GM12878 (cell line): ENCODE measurements around the gene FAAP100. TPM values are rescaled to one million over a fixed set of nuclear protein-coding genes. Genes with fewer than 3 reads are reported as not detected.

Experiments used
- ATAC-seq: fragments of 200-7000 bp; cut with Tn5 transposase; 3 replicates; pipeline ENCODE4 v1.9.1; 2020; ENCODE audit warnings: mild to moderate bottlenecking, moderate library complexity
- BruUV-seq: library from RNA; stranded (reverse); fragments of 400-500 nt; replicated peaks from 2 replicates; lab custom pipeline; 2021; lab: Mats Ljungman, UMichigan
- CTCF ChIA-PET: fragments of 300-600 bp; sonication (Branson Sonifier 250); formaldehyde crosslinking; extraction: SDS; loops from one replicate; lab custom pipeline; 2021; ENCODE audit warnings: inconsistent platforms; lab: Yijun Ruan, JAX
- POLR2A ChIA-PET: fragments of 350-600 bp; formaldehyde crosslinking; extraction: SDS; loops from one replicate; lab custom pipeline; 2021; ENCODE audit warnings: inconsistent platforms; lab: Charles Lee
- RAD21 ChIA-PET: fragments of 300-600 bp; sonication (Branson Sonifier 250); formaldehyde crosslinking; loops from one replicate; lab custom pipeline; 2023; ENCODE audit warnings: antibody characterized with exemption; ENCODE audit not compliant: unreplicated experiment; lab: Charles Lee
- SMC1A ChIA-PET: fragments of 300-600 bp; sonication (Branson Sonifier 250); formaldehyde crosslinking; loops from one replicate; lab custom pipeline; 2023; ENCODE audit not compliant: unreplicated experiment, uncharacterized antibody; lab: Charles Lee
- DNase-seq: peaks from one replicate; pipeline ENCODE4 v3.0.0-alpha.2; 2011; ENCODE audit warnings: low read depth, low spot score
- FAIRE-seq: peaks from 3 replicates; lab custom pipeline; 2011; peaks lifted over from hg19 to GRCh38; lab: Jason Lieb, UNC
- H2AFZ ChIP-seq: 2 replicates; pipeline ENCODE4 v1.6.0; 2011; ENCODE audit warnings: low read depth, low read length, control low read depth; ENCODE audit not compliant: control insufficient read depth
- H3K27ac ChIP-seq: 2 replicates; pipeline ENCODE4 v1.5.1; 2011; ENCODE audit warnings: control low read depth; ENCODE audit not compliant: control insufficient read depth, insufficient read depth
- H3K27me3 ChIP-seq, 2 experiments: replicated peaks in 1 of 2; 2 replicates each; pipeline versions ENCODE4 v1.6.0 to v1.6.1; 2011; ENCODE audit warnings: low read length in 1 of 2; ENCODE audit not compliant: control insufficient read depth in 2 of 2, insufficient read depth in 2 of 2
- H3K36me3 ChIP-seq, 2 experiments: 2 replicates each; pipeline ENCODE4 v1.5.1; 2011; ENCODE audit warnings: low read length in 1 of 2; ENCODE audit not compliant: control insufficient read depth in 2 of 2, insufficient read depth in 2 of 2
- H3K4me1 ChIP-seq: 2 replicates; pipeline ENCODE4 v1.6.1; 2011; ENCODE audit warnings: mild to moderate bottlenecking, low read length, moderate library complexity, mixed read lengths; ENCODE audit not compliant: control insufficient read depth, insufficient read depth
- H3K4me2 ChIP-seq: 2 replicates; pipeline ENCODE4 v1.6.0; 2011; ENCODE audit warnings: control low read depth; ENCODE audit not compliant: control insufficient read depth, insufficient read depth
- H3K4me3 ChIP-seq: fragments of 200-600 bp; sonication (generic); 2 replicates; pipeline ENCODE4 v1.5.1; 2016
- H3K79me2 ChIP-seq: 2 replicates; pipeline ENCODE4 v1.6.0; 2011; ENCODE audit warnings: low read length; ENCODE audit not compliant: control insufficient read depth, insufficient read depth
- H3K9ac ChIP-seq: 2 replicates; pipeline ENCODE4 v1.8.0; 2011; ENCODE audit warnings: low read length, control low read depth, mixed read lengths; ENCODE audit not compliant: control insufficient read depth, insufficient read depth
- H3K9me3 ChIP-seq: replicated peaks from 3 replicates; pipeline ENCODE4 v1.5.1; 2011; ENCODE audit warnings: mild to moderate bottlenecking, low read length; ENCODE audit not compliant: control insufficient read depth, insufficient read depth
- H4K20me1 ChIP-seq: 2 replicates; pipeline ENCODE4 v1.6.0; 2011; ENCODE audit not compliant: control insufficient read depth, insufficient read depth
- BRCA1 ChIP-seq: IDR thresholded peaks from 2 replicates; pipeline ENCODE4 v1.6.1; 2011; ENCODE audit warnings: low read depth, low read length, improper control_type of control experiment
- CBX3 ChIP-seq: fragments of 200-600 bp; sonication (generic); IDR thresholded peaks from 2 replicates; pipeline ENCODE4 v1.6.1; 2016; ENCODE audit warnings: low read depth, borderline replicate concordance
- CEBPB ChIP-seq, 2 experiments: fragments of 150-350 bp in 1 of 2; IDR thresholded peaks; 2 replicates each; pipeline ENCODE4 v1.6.1; 2012 to 2014; ENCODE audit warnings: low read depth in 2 of 2, low read length in 2 of 2, borderline replicate concordance in 1 of 2, inconsistent platforms in 1 of 2
- FOS ChIP-seq: IDR thresholded peaks from 3 replicates; pipeline ENCODE4 v1.6.1; 2011; ENCODE audit warnings: borderline replicate concordance; ENCODE audit not compliant: insufficient read length; ENCODE audit errors: extremely low read depth
- FOXM1 ChIP-seq: IDR thresholded peaks from 2 replicates; pipeline ENCODE4 v1.6.1; 2012; ENCODE audit warnings: low read depth, mild to moderate bottlenecking, inconsistent platforms, low read length, moderate library complexity
- GABPA ChIP-seq: IDR thresholded peaks from 2 replicates; pipeline ENCODE4 v1.6.1; 2014; ENCODE audit warnings: antibody characterized with exemption, low read depth, mild to moderate bottlenecking, inconsistent platforms
- GATAD2B ChIP-seq: fragments of 450-650 bp; conservative IDR thresholded peaks from 2 replicates; pipeline ENCODE4 v1.6.1; 2017; ENCODE audit warnings: low read depth, mild to moderate bottlenecking, moderate library complexity
- IKZF2 ChIP-seq, 2 experiments: fragments of 450-650 bp; IDR thresholded peaks; 2 replicates each; pipeline ENCODE4 v1.6.1; 2017; ENCODE audit warnings: mild to moderate bottlenecking in 2 of 2, moderate library complexity in 2 of 2
- LARP7 ChIP-seq: fragments of 450-650 bp; IDR thresholded peaks from 2 replicates; pipeline ENCODE4 v1.6.1; 2017; ENCODE audit warnings: mild to moderate bottlenecking
- SMARCA5 ChIP-seq: fragments of 450-650 bp; IDR thresholded peaks from 2 replicates; pipeline ENCODE4 v1.6.1; 2017; ENCODE audit warnings: mild to moderate bottlenecking
- ZNF217 ChIP-seq: fragments of 450-650 bp; IDR thresholded peaks from 2 replicates; pipeline ENCODE4 v1.6.1; 2017; ENCODE audit warnings: antibody characterized with exemption, mild to moderate bottlenecking
- WGBS: methylation state at CpG from one replicate; pipeline ENCODE4 v1.1.6; 2016; ENCODE audit warnings: low lambda C conversion rate; ENCODE audit not compliant: insufficient replicate concordance, insufficient coverage; ENCODE audit errors: missing lambda C conversion rate; 5-methylcytosine and 5-hydroxymethylcytosine counted together
- in situ Hi-C: fragments of 300-500 bp; cut with MboI; formaldehyde crosslinking; loops from 9 replicates; pipeline ENCODE4 v1.14.3; 2018; ENCODE audit warnings: mixed read lengths
- intact Hi-C: fragments of 100-400 bp; cut with micrococcal nuclease; formaldehyde crosslinking; loops from one replicate; pipeline ENCODE4 v1.14.2; 2022; ENCODE audit not compliant: unreplicated experiment
- polyA plus RNA-seq, 11 experiments: library from polyadenylated mRNA; depleted of rRNA in 4 of 11; unstranded in 6 of 11; stranded (reverse) in 5 of 11; fragments of >200 nt; fragmentation: Nextera tagmentation in 4 of 11; fragmentation: Illumina TruSeq in 1 of 11; extraction: Ambion mirVana in 4 of 11; extraction: Trizol in 1 of 11; gene quantifications; 1 replicate in 1 of 11; 2 replicates in 10 of 11; pipeline versions ENCODE4 v1.2.1 to v1.2.3, GENCODE V29; 2011 to 2016; ENCODE audit warnings: inconsistent platforms in 2 of 11, missing spikeins in 2 of 11, low read depth in 1 of 11
- total RNA-seq, 4 experiments: library from RNA; depleted of rRNA in 3 of 4; stranded (reverse); fragments of >200 nt in 3 of 4; fragmentation: Illumina TruSeq in 1 of 4; extraction: Trizol in 1 of 4; gene quantifications; 2 replicates each; pipeline versions ENCODE4 v1.2.1 to v1.2.3, GENCODE V29; 2013 to 2021
- TF ChIP-seq, protein P1 (sequence below): fragments of 450-650 bp; IDR thresholded peaks from 2 replicates; pipeline ENCODE4 v1.6.1; 2018; ENCODE audit warnings: mild to moderate bottlenecking, low read depth, moderate library complexity; ENCODE audit not compliant: partially characterized antibody
- TF ChIP-seq, protein P2 (sequence below): fragments of 150-350 bp; IDR thresholded peaks from 2 replicates; pipeline ENCODE4 v1.6.1; 2016; ENCODE audit warnings: low read depth, low read length
- TF ChIP-seq, protein P3 (sequence below): fragments of 450-650 bp; IDR thresholded peaks from 2 replicates; pipeline ENCODE4 v1.6.1; 2017; ENCODE audit warnings: borderline replicate concordance

Gene FAAP100
- total and polyA plus RNA-seq, 10 of the 15 experiments (the other 5 are each of a cell fraction or from before 2014, with no cell fraction given), result 0.11 to 46.2 (median 17.1) TPM

DNA sequence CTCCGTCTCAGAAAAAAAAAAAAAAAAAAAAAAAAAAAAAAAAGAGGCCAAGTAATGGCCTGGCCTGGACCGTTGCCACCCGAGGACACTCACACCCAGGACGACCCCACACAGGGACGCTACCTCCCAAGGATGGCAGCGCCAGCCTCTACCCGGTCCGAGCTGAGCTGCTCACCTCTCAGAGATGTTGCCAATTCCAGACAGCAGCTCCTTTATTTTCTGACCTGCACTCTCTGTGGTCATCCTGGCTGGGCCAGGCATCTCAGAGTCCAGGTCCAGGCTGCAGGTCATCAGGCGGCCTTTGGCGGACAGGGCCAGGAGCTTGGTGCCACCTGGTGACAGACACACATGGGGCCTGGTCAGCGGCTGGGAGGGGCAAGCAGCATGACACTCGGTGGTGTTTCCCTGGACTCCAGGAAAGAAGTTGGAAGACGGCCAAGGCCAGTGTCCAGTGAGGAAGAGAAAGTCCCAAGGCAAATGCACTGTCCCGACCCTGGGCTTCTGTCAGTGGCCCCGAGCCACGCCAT, 3.1 kb downstream of the FAAP100 start:
- POLR2A ChIA-PET, result no interaction called here
- no peak for TF ChIP-seq SMARCA5
- TF ChIP-seq IKZF2 (IDR thresholded peaks at IDR 0.05), result no peak
- no peak for TF ChIP-seq CEBPB (IDR thresholded peaks at IDR 0.05; ENCODE audit: borderline replicate concordance in 1 of 2, low read depth in 2 of 2, low read length in 2 of 2)
- TF ChIP-seq, protein P1, sequence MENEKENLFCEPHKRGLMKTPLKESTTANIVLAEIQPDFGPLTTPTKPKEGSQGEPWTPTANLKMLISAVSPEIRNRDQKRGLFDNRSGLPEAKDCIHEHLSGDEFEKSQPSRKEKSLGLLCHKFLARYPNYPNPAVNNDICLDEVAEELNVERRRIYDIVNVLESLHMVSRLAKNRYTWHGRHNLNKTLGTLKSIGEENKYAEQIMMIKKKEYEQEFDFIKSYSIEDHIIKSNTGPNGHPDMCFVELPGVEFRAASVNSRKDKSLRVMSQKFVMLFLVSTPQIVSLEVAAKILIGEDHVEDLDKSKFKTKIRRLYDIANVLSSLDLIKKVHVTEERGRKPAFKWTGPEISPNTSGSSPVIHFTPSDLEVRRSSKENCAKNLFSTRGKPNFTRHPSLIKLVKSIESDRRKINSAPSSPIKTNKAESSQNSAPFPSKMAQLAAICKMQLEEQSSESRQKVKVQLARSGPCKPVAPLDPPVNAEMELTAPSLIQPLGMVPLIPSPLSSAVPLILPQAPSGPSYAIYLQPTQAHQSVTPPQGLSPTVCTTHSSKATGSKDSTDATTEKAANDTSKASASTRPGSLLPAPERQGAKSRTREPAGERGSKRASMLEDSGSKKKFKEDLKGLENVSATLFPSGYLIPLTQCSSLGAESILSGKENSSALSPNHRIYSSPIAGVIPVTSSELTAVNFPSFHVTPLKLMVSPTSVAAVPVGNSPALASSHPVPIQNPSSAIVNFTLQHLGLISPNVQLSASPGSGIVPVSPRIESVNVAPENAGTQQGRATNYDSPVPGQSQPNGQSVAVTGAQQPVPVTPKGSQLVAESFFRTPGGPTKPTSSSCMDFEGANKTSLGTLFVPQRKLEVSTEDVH, result no peak
- TF ChIP-seq ZNF217, result no peak
- no peak for TF ChIP-seq BRCA1
- TF ChIP-seq CBX3, result no peak
- TF ChIP-seq, protein P2, sequence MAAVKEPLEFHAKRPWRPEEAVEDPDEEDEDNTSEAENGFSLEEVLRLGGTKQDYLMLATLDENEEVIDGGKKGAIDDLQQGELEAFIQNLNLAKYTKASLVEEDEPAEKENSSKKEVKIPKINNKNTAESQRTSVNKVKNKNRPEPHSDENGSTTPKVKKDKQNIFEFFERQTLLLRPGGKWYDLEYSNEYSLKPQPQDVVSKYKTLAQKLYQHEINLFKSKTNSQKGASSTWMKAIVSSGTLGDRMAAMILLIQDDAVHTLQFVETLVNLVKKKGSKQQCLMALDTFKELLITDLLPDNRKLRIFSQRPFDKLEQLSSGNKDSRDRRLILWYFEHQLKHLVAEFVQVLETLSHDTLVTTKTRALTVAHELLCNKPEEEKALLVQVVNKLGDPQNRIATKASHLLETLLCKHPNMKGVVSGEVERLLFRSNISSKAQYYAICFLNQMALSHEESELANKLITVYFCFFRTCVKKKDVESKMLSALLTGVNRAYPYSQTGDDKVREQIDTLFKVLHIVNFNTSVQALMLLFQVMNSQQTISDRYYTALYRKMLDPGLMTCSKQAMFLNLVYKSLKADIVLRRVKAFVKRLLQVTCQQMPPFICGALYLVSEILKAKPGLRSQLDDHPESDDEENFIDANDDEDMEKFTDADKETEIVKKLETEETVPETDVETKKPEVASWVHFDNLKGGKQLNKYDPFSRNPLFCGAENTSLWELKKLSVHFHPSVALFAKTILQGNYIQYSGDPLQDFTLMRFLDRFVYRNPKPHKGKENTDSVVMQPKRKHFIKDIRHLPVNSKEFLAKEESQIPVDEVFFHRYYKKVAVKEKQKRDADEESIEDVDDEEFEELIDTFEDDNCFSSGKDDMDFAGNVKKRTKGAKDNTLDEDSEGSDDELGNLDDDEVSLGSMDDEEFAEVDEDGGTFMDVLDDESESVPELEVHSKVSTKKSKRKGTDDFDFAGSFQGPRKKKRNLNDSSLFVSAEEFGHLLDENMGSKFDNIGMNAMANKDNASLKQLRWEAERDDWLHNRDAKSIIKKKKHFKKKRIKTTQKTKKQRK, result no peak
- TF ChIP-seq GABPA, result no peak
- no peak for TF ChIP-seq FOXM1
- no peak for TF ChIP-seq FOS
- no peak for TF ChIP-seq LARP7
- no peak for TF ChIP-seq GATAD2B
- TF ChIP-seq, protein P3, sequence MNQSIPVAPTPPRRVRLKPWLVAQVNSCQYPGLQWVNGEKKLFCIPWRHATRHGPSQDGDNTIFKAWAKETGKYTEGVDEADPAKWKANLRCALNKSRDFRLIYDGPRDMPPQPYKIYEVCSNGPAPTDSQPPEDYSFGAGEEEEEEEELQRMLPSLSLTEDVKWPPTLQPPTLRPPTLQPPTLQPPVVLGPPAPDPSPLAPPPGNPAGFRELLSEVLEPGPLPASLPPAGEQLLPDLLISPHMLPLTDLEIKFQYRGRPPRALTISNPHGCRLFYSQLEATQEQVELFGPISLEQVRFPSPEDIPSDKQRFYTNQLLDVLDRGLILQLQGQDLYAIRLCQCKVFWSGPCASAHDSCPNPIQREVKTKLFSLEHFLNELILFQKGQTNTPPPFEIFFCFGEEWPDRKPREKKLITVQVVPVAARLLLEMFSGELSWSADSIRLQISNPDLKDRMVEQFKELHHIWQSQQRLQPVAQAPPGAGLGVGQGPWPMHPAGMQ, result no peak

More for the DNA sequence above, 3.1 kb downstream of the FAAP100 start:
- FAIRE-seq, result no peak
- Histone ChIP-seq H3K79me2 (peaks cover 24% of the 10 kb centered on the region), H3K9me3 (no peaks in the 10 kb centered on the region), H4K20me1 (no peaks in the 10 kb centered on the region), H3K4me2 (no peak overlapping the region), H3K4me3 (no peak overlapping the region), H2AFZ (no peak overlapping the region), H3K4me1 (peaks cover 11% of the 10 kb centered on the region), H3K36me3 (peaks cover 14 to 30% of the 10 kb centered on the region in 2 experiments; a peak in 3 of 4 replicates), H3K27ac (no peak overlapping the region), H3K9ac (no peak overlapping the region), H3K27me3 (no peaks in the 10 kb centered on the region)
- in situ Hi-C loops (no loop called here), intact Hi-C loops (no loop called here)
- DNase-seq, result no peak
- SMC1A ChIA-PET, result no interaction called here
- CTCF ChIA-PET, result interaction anchor here (1.5 kb wide), 1 partner anchor 52 kb away, joined by 4 read pairs; no protein-coding TSS in a partner anchor
- RAD21 ChIA-PET, result no interaction called here
- ATAC-seq, result no peak
- 93% methylated on average over 13 of the region's 16 CpGs for WGBS
- no TSS peak for BruUV-seq
